HUDEP-2 (cell line): ENCODE data around the gene KRT6B.
"Not testable (repeated sequence)": the region's sequence is repeated elsewhere in the genome, so short reads cannot be mapped to it uniquely, and the experiment has no call there.

Experiments used
- DNase-seq, 76 experiments: peaks; one replicate each; lab custom pipeline; 2025; ENCODE audit not compliant: unreplicated experiment in 76 of 76; lab: John Stamatoyannopoulos, UW

Gene KRT6B

GRCh38 chr12:52415870-52416750 lies 35.8 kb downstream of the KRT6B start:
- no peak for DNase-seq

GRCh38 chr12:52414936-52415335 lies 37.0 kb downstream of the KRT6B start:
- no peak for DNase-seq

GRCh38 chr12:52413782-52414345 lies 38.1 kb downstream of the KRT6B start:
- DNase-seq: no peak

- no peak for DNase-seq
Observed at GRCh38 chr12:52413202-52413601, 38.7 kb downstream of the KRT6B start.

GRCh38 chr12:52411815-52412214 lies 40.1 kb downstream of the KRT6B start:
- DNase-seq: no peak

GRCh38 chr12:52410589-52411248 lies 41.2 kb downstream of the KRT6B start:
- not testable (repeated sequence) for DNase-seq

GRCh38 chr12:52407918-52408317 lies 44.0 kb downstream of the KRT6B start:
- no peak for DNase-seq

- no peak for DNase-seq
Observed at GRCh38 chr12:52405922-52406385, 46.0 kb downstream of the KRT6B start, which contains the start of gene KRT82. TSS of gene KRT82 (minus strand) at chr12:52406335. CDS start at chr12:52406277, 58 bp downstream.

- no peak for DNase-seq
Observed at GRCh38 chr12:52404951-52405350, 47.0 kb downstream of the KRT6B start.

- no peak for DNase-seq
Observed at GRCh38 chr12:52403561-52403960, 48.4 kb downstream of the KRT6B start.

- no peak for DNase-seq
Observed at GRCh38 chr12:52402873-52403540, 48.9 kb downstream of the KRT6B start.

GRCh38 chr12:52402377-52402776 lies 49.6 kb downstream of the KRT6B start:
- no peak for DNase-seq

GRCh38 chr12:52401926-52402325 lies 50.0 kb downstream of the KRT6B start:
- DNase-seq: no peak

GRCh38 chr12:52401526-52401925 lies 50.4 kb downstream of the KRT6B start:
- DNase-seq: no peak

- DNase-seq: no peak
Observed at GRCh38 chr12:52400906-52401305, 51.0 kb downstream of the KRT6B start.

GRCh38 chr12:52399756-52400155 lies 52.2 kb downstream of the KRT6B start:
- DNase-seq: no peak

- DNase-seq: no peak
Observed at GRCh38 chr12:52398176-52398575, 53.8 kb downstream of the KRT6B start.

GRCh38 chr12:52396656-52397055 lies 55.3 kb downstream of the KRT6B start:
- DNase-seq: no peak
